Mesothelial cell of epicardium (in vitro differentiated cells): ENCODE results near the gene SLC9A9. TPM values are rescaled to one million over a fixed set of nuclear protein-coding genes. Genes with fewer than 3 reads are reported as not detected.

Source experiments
- DNase-seq, 2 experiments: peaks; one replicate each; pipeline ENCODE4 v3.0.0; 2021; ENCODE audit warnings: low spot score in 2 of 2; ENCODE audit not compliant: unreplicated experiment in 2 of 2
- H3K27ac Mint-ChIP-seq: 2 replicates; pipeline ENCODE4 v1.8.0; 2021; ENCODE audit warnings: mixed read lengths
- H3K27me3 Mint-ChIP-seq: 2 replicates; pipeline ENCODE4 v1.8.0; 2021; ENCODE audit warnings: low read depth, mixed read lengths
- H3K36me3 Mint-ChIP-seq: 2 replicates; pipeline ENCODE4 v1.8.0; 2021; ENCODE audit warnings: mixed read lengths
- H3K4me1 Mint-ChIP-seq: 2 replicates; pipeline ENCODE4 v1.8.0; 2021; ENCODE audit warnings: mixed read lengths
- H3K4me3 Mint-ChIP-seq: 2 replicates; pipeline ENCODE4 v1.8.0; 2021; ENCODE audit warnings: mild to moderate bottlenecking, moderate library complexity, mixed read lengths
- H3K9me3 Mint-ChIP-seq: 2 replicates; pipeline ENCODE4 v1.8.0; 2021; ENCODE audit warnings: mixed read lengths
- CTCF ChIP-seq: fragments of 200-600 bp; sonication (generic); IDR thresholded peaks from one replicate; pipeline ENCODE4 v1.5.0; 2021; ENCODE audit warnings: antibody characterized with exemption; ENCODE audit not compliant: unreplicated experiment
- total RNA-seq: library from RNA; stranded (reverse); gene quantifications from 3 replicates; pipeline ENCODE4 v1.2.1, GENCODE V29; 2021

SLC9A9 gene
- total RNA-seq, 1 donor from 2014 or later: 2.7 TPM

GRCh38 chr3:143484846-143485512, 363.3 kb downstream of the SLC9A9 start:
- Mint-ChIP-seq H3K4me1 (no peaks in the 10 kb centered on the region), H3K36me3 (no peaks in the 10 kb centered on the region), H3K9me3 (no peaks in the 10 kb centered on the region), H3K27ac (no peak overlapping the region), H3K4me3 (no peak overlapping the region), H3K27me3 (no peaks in the 10 kb centered on the region)
- no peak for DNase-seq
- no peak for TF ChIP-seq CTCF

GRCh38 chr3:143483214-143483613, 365.1 kb downstream of the SLC9A9 start:
- H3K36me3 Mint-ChIP-seq: no peaks in the 10 kb centered on the region
- H3K27ac Mint-ChIP-seq: no peak overlapping the region
- H3K9me3 Mint-ChIP-seq: no peaks in the 10 kb centered on the region
- H3K4me3 Mint-ChIP-seq: no peak overlapping the region
- no peak for TF ChIP-seq CTCF
- no peak for DNase-seq
- H3K27me3 Mint-ChIP-seq: no peaks in the 10 kb centered on the region
- H3K4me1 Mint-ChIP-seq: no peaks in the 10 kb centered on the region

- H3K27me3 Mint-ChIP-seq: no peaks in the 10 kb centered on the region
Observed at GRCh38 chr3:143482106-143483088, 365.9 kb downstream of the SLC9A9 start.

GRCh38 chr3:143480344-143480743, 367.9 kb downstream of the SLC9A9 start:
- DNase-seq: no peak
- H3K36me3 Mint-ChIP-seq: no peaks in the 10 kb centered on the region
- no peak overlapping the region for H3K4me3 Mint-ChIP-seq

More at GRCh38 chr3:143482106-143483088, 365.9 kb downstream of the SLC9A9 start:
- Mint-ChIP-seq H3K4me3 (no peak overlapping the region), H3K36me3 (no peaks in the 10 kb centered on the region), H3K4me1 (no peaks in the 10 kb centered on the region), H3K9me3 (no peaks in the 10 kb centered on the region), H3K27ac (no peak overlapping the region)
- DNase-seq: no peak
- no peak for TF ChIP-seq CTCF

GRCh38 chr3:143479727-143480126, 368.5 kb downstream of the SLC9A9 start:
- no peak overlapping the region for H3K27ac Mint-ChIP-seq
- no peaks in the 10 kb centered on the region for H3K9me3 Mint-ChIP-seq
- DNase-seq: no peak
- no peak overlapping the region for H3K4me3 Mint-ChIP-seq
- H3K27me3 Mint-ChIP-seq: peaks cover 2% of the 10 kb centered on the region
- H3K36me3 Mint-ChIP-seq: no peaks in the 10 kb centered on the region
- no peaks in the 10 kb centered on the region for H3K4me1 Mint-ChIP-seq
- TF ChIP-seq CTCF: no peak

More at GRCh38 chr3:143480344-143480743, 367.9 kb downstream of the SLC9A9 start:
- H3K9me3 Mint-ChIP-seq: no peaks in the 10 kb centered on the region
- H3K27ac Mint-ChIP-seq: no peak overlapping the region
- peaks cover 2% of the 10 kb centered on the region for H3K27me3 Mint-ChIP-seq
- TF ChIP-seq CTCF: no peak
- H3K4me1 Mint-ChIP-seq: no peaks in the 10 kb centered on the region
